Upper lobe of left lung (tissue), 6 donors: ENCODE measurements around the gene OTUD1. TPM values are rescaled to one million over a fixed set of nuclear protein-coding genes. Genes with fewer than 3 reads are reported as not detected.

Experiments used
- ATAC-seq, 2 donors: fragments of 200-7000 bp; cut with Tn5 transposase; one replicate each; pipeline ENCODE4 v1.9.1; 2022; ENCODE audit warnings: mild to moderate bottlenecking in 2 of 2, moderate library complexity in 2 of 2; ENCODE audit not compliant: low FRiP score in 2 of 2
- DNase-seq, 2 donors: peaks; one replicate each; pipeline ENCODE4 v3.0.0-alpha.2; 2019 to 2020
- H3K27ac ChIP-seq, 4 donors: fragments of 200-600 bp; sonication (generic); one replicate each; pipeline ENCODE4 v1.5.1; 2016 to 2019
- H3K27me3 ChIP-seq, 4 donors: fragments of 200-600 bp; sonication (generic); one replicate each; pipeline ENCODE4 v1.5.1; 2017 to 2019
- H3K36me3 ChIP-seq, 4 donors: fragments of 200-600 bp; sonication (generic); one replicate each; pipeline ENCODE4 v1.5.1; 2016 to 2019
- H3K4me1 ChIP-seq, 4 donors: fragments of 200-600 bp; sonication (generic); one replicate each; pipeline ENCODE4 v1.5.1; 2018 to 2019
- H3K4me3 ChIP-seq, 4 donors: fragments of 200-600 bp; sonication (generic); one replicate each; pipeline ENCODE4 v1.5.1; 2017 to 2019; ENCODE audit warnings: mild to moderate bottlenecking in 2 of 4, moderate library complexity in 1 of 4
- H3K9me3 ChIP-seq, 4 donors: fragments of 200-600 bp; sonication (generic); one replicate each; pipeline ENCODE4 v1.5.1; 2018 to 2019
- CTCF ChIP-seq, 6 experiments: fragments of 450-650 bp in 4 of 6; fragments of 200-600 bp in 2 of 6; sonication (generic) in 2 of 6; IDR thresholded peaks; one replicate each; pipeline ENCODE4 v1.5.1; 2016 to 2019; ENCODE audit warnings: antibody characterized with exemption in 6 of 6
- EP300 ChIP-seq, 4 donors: sonication (generic); formaldehyde crosslinking; IDR thresholded peaks; one replicate each; pipeline ENCODE4 v1.5.1; 2017; ENCODE audit warnings: antibody characterized with exemption in 4 of 4, control low read depth in 2 of 4
- POLR2A ChIP-seq, 4 donors: fragments of 450-650 bp; IDR thresholded peaks; one replicate each; pipeline ENCODE4 v1.5.1; 2016 to 2017; ENCODE audit warnings: antibody characterized with exemption in 4 of 4, mild to moderate bottlenecking in 2 of 4
- POLR2AphosphoS5 ChIP-seq, 2 donors: sonication (generic); formaldehyde crosslinking; IDR thresholded peaks; one replicate each; pipeline ENCODE4 v1.5.1; 2017; ENCODE audit warnings: antibody characterized with exemption in 2 of 2
- WGBS, 2 donors: methylation state at CpG; one replicate each; pipeline ENCODE4 v1.1.5; 2017 to 2018; 5-methylcytosine and 5-hydroxymethylcytosine counted together
- small RNA-seq, 4 donors: library from RNA; depleted of rRNA; stranded (forward); fragments of <200 nt; gene quantifications; one replicate each; pipeline ENCODE3, GENCODE V24; 2016
- total RNA-seq, 6 donors: library from RNA; depleted of rRNA in 4 of 6; stranded (reverse); fragments of >200 nt in 4 of 6; gene quantifications; one replicate each; pipeline versions ENCODE4 v1.1.0 to v1.2.1, GENCODE V29; 2016 to 2021
- donor health status: DM: no; HTN: no; CAD: no; lungs with moderate emphysema.
- donor health status: DM: no; HTN: yes; CAD: no; lungs with severe emphysema.

The OTUD1 gene
- total RNA-seq, 6 donors from 2014 or later = 12.6 to 46.1 (median 35.3) TPM

GRCh38 chr10:23481363-23481961 is 42.6 kb downstream of the OTUD1 start:
- H3K27ac ChIP-seq = no peak overlapping the region
- 70 to 88% methylated on average over 3 of the region's 3 CpGs for WGBS, 2 donors
- no peaks in the 10 kb centered on the region for H3K27me3 ChIP-seq
- DNase-seq (no peak), ATAC-seq (no peak)
- H3K4me1 ChIP-seq = no peaks in the 10 kb centered on the region
- no peak overlapping the region for H3K4me3 ChIP-seq
- no peak for TF ChIP-seq POLR2AphosphoS5 (IDR thresholded peaks at IDR 0.05)
- no peak for TF ChIP-seq CTCF (IDR thresholded peaks at IDR 0.05)
- no peak for TF ChIP-seq EP300 (IDR thresholded peaks at IDR 0.05)
- TF ChIP-seq POLR2A (IDR thresholded peaks at IDR 0.05) = no peak
- H3K9me3 ChIP-seq = no peaks in the 10 kb centered on the region
- no peaks in the 10 kb centered on the region for H3K36me3 ChIP-seq

- 80 to 86% methylated on average over 3 of the region's 3 CpGs for WGBS, 2 donors
Measured at GRCh38 chr10:23490115-23490514, 51.2 kb downstream of the OTUD1 start.

More at GRCh38 chr10:23490115-23490514, 51.2 kb downstream of the OTUD1 start:
- no peak for TF ChIP-seq POLR2A (IDR thresholded peaks at IDR 0.05)
- TF ChIP-seq EP300 (IDR thresholded peaks at IDR 0.05) = no peak
- TF ChIP-seq POLR2AphosphoS5 (IDR thresholded peaks at IDR 0.05) = no peak
- TF ChIP-seq CTCF (IDR thresholded peaks at IDR 0.05) = no peak
- Histone ChIP-seq H3K4me3 (no peak overlapping the region), H3K4me1 (no peaks in the 10 kb centered on the region), H3K9me3 (no peaks in the 10 kb centered on the region), H3K27me3 (no peaks in the 10 kb centered on the region), H3K36me3 (no peaks in the 10 kb centered on the region), H3K27ac (no peak overlapping the region)
- DNase-seq = no peak
- ATAC-seq = no peak

Small RNA genes lying within 50 kb of the gene (small RNA-seq; reads per million reads assigned to genes)
- gene MIR1254-2 = 0 reads per million in 4 donors

Other genes with a start within 250 kb of the OTUD1 start
- not detected for gene PTF1A, start 246.8 kb upstream of the OTUD1 start, total RNA-seq
- 1 to 10 TPM; 1.7 to 7.3 (median 4.2) TPM for gene C10orf67, start 94.3 kb upstream of the OTUD1 start, total RNA-seq